GM20431 (cell line): ENCODE measurements around the gene AMHR2.
"Not testable (repeated sequence)": the region's sequence is repeated elsewhere in the genome, so short reads cannot be mapped to it uniquely, and the experiment has no call there.

Experiments
- in situ Hi-C: fragments of 300-500 bp; cut with MseI, MboI; formaldehyde crosslinking; loops from one replicate; pipeline ENCODE4 v1.15.0; 2020; ENCODE audit warnings: low sequenced_read_pairs; ENCODE audit not compliant: unreplicated experiment

AMHR2 gene

GRCh38 chr12:53413485-53414204 is 10.0 kb upstream of the AMHR2 start:
- in situ Hi-C loops: no loop called here

- in situ Hi-C loops: no loop called here
Observed at GRCh38 chr12:53414756-53415417, 8.8 kb upstream of the AMHR2 start.

GRCh38 chr12:53415752-53416389 is 7.8 kb upstream of the AMHR2 start:
- in situ Hi-C loops: not testable (repeated sequence)

GRCh38 chr12:53417291-53417816 is 6.3 kb upstream of the AMHR2 start:
- in situ Hi-C loops: not testable (repeated sequence)

- in situ Hi-C loops: no loop called here
Observed at GRCh38 chr12:53418221-53418620, 5.4 kb upstream of the AMHR2 start.

- in situ Hi-C loops: loop anchor here (10.0 kb wide), 1 partner anchor 65 kb away; no protein-coding TSS in a partner anchor
Observed at GRCh38 chr12:53419756-53420155, 3.9 kb upstream of the AMHR2 start.

- in situ Hi-C loops: loop anchor here (10.0 kb wide), 1 partner anchor 67 kb away; no protein-coding TSS in a partner anchor
Observed at GRCh38 chr12:53422247-53422646, 1.4 kb upstream of the AMHR2 start.

- in situ Hi-C loops: loop anchor here (10.0 kb wide), 1 partner anchor 70 kb away; no protein-coding TSS in a partner anchor
Observed at GRCh38 chr12:53424626-53425514, 1.2 kb downstream of the AMHR2 start.

- in situ Hi-C loops: loop anchor here (10.0 kb wide), 1 partner anchor 71 kb away; no protein-coding TSS in a partner anchor
Observed at GRCh38 chr12:53425515-53426150, 2.0 kb downstream of the AMHR2 start.

GRCh38 chr12:53427905-53428594 is 4.4 kb downstream of the AMHR2 start:
- in situ Hi-C loops: loop anchor here (10.0 kb wide), 1 partner anchor 73 kb away; no protein-coding TSS in a partner anchor

GRCh38 chr12:53428741-53429140 is 5.1 kb downstream of the AMHR2 start:
- in situ Hi-C loops: loop anchor here (10.0 kb wide), 1 partner anchor 74 kb away; no protein-coding TSS in a partner anchor

- in situ Hi-C loops: no loop called here
Observed at GRCh38 chr12:53430116-53430515, 6.5 kb downstream of the AMHR2 start.

GRCh38 chr12:53431187-53431586 is 7.5 kb downstream of the AMHR2 start:
- in situ Hi-C loops: no loop called here

GRCh38 chr12:53435326-53435725 is 11.7 kb downstream of the AMHR2 start:
- in situ Hi-C loops: not testable (repeated sequence)

GRCh38 chr12:53439582-53439981 is 15.9 kb downstream of the AMHR2 start:
- in situ Hi-C loops: not testable (repeated sequence)

GRCh38 chr12:53441040-53441833 is 17.6 kb downstream of the AMHR2 start, which contains the start of gene PRR13:
PRR13 (plus strand) TSS chr12:53441734; CDS start chr12:53442715, 981 bp downstream.
- in situ Hi-C loops: no loop called here

- in situ Hi-C loops: no loop called here
Observed at GRCh38 chr12:53443955-53444354, 20.3 kb downstream of the AMHR2 start.
